ENCODE measurements around the gene C1QB. TPM values are rescaled to one million over a fixed set of nuclear protein-coding genes. Genes with fewer than 3 reads are reported as not detected.

Gene C1QB
- total RNA-seq, result not detected

GRCh38 chr1:22652881-22653316 lies at the start of gene C1QB:
TSS of gene C1QB (plus strand) at chr1:22653236. CDS start at chr1:22659463, 6,227 bp downstream.
- no peaks in the 10 kb centered on the region for H3K4me1 Mint-ChIP-seq
- CTCF ChIA-PET, result no interaction called here
- POLR2A ChIA-PET, result no interaction called here
- H3K27ac Mint-ChIP-seq, result no peak within 1 kb of the TSS
- H3K27me3 Mint-ChIP-seq, result peaks cover 2% of the 10 kb centered on the region
- no peak for DNase-seq
- H3K4me3 Mint-ChIP-seq, result no peak within 1 kb of the TSS
- no peaks in the 10 kb centered on the region for H3K36me3 Mint-ChIP-seq (ENCODE audit: low read depth)
- no peaks in the 10 kb centered on the region for H3K9me3 Mint-ChIP-seq

GRCh38 chr1:22606161-22606560 lies 46.9 kb upstream of the C1QB start:
- no peaks in the 10 kb centered on the region for H3K9me3 Mint-ChIP-seq
- no peak overlapping the region for H3K4me3 Mint-ChIP-seq
- no peaks in the 10 kb centered on the region for H3K36me3 Mint-ChIP-seq (ENCODE audit: low read depth)
- ChIA-PET POLR2A (no interaction called here), CTCF (no interaction called here)
- H3K27ac Mint-ChIP-seq, result no peak overlapping the region
- H3K4me1 Mint-ChIP-seq, result no peaks in the 10 kb centered on the region
- peaks cover 33% of the 10 kb centered on the region for H3K27me3 Mint-ChIP-seq
- no peak for DNase-seq

DNA sequence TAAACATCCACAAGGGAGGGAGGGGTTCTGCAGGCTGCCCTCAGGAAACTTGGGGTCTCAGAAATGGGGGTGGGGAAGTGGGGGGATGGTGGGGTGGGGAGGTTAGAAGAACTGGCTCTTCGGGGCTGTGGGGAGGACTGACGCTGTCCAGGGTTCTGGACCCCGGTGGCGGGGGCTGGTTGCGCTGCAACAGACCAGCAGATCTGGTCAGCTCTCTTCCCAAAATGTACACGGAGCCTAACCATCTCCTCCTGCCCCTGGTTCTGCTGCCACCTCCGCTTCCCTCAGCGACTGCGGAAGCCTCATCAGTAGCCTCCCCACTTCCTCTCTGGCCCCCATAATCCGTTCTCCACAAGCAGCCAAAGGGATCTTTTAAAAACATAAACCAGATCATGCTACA lies 45.9 kb upstream of the C1QB start:
- ChIA-PET POLR2A (no interaction called here), CTCF (no interaction called here)
- Mint-ChIP-seq H3K4me3 (no peak overlapping the region), H3K27ac (no peak overlapping the region), H3K36me3 (ENCODE audit: low read depth) (no peaks in the 10 kb centered on the region), H3K4me1 (no peaks in the 10 kb centered on the region), H3K27me3 (peaks cover 33% of the 10 kb centered on the region), H3K9me3 (no peaks in the 10 kb centered on the region)
- no peak for DNase-seq

DNA sequence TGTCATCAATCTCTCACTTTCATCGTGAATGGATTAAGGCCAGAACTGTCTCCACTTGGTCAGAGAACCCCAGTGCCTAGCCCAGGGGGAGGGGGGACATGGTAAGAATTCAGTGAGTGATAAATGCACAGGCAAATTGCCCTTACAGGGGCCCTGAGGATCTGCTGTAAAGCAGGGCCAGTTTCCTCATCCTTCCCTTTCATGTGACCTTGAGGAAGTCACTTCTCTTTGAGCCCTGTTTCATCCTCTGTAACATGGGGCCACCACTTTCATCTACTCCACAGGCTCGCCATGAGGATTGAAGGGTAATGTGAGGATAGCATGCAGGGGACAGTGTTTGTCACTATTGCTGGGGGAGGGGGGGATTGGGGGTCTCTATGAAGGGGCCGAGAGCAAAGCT lies 44.7 kb upstream of the C1QB start:
- ChIA-PET CTCF (interaction anchor here (0.7 kb wide), 1 partner anchor 1571 kb away, joined by 3 read pairs; no protein-coding TSS in a partner anchor), POLR2A (no interaction called here)
- no peak for DNase-seq
- H3K36me3 Mint-ChIP-seq (ENCODE audit: low read depth), result no peaks in the 10 kb centered on the region
- no peaks in the 10 kb centered on the region for H3K4me1 Mint-ChIP-seq
- H3K27ac Mint-ChIP-seq, result no peak overlapping the region
- H3K27me3 Mint-ChIP-seq, result peaks cover 33% of the 10 kb centered on the region
- H3K4me3 Mint-ChIP-seq, result no peak overlapping the region
- no peaks in the 10 kb centered on the region for H3K9me3 Mint-ChIP-seq

GRCh38 chr1:22609291-22609690 lies 43.7 kb upstream of the C1QB start:
- Mint-ChIP-seq H3K4me1 (no peaks in the 10 kb centered on the region), H3K4me3 (no peak overlapping the region), H3K27me3 (peaks cover 30% of the 10 kb centered on the region), H3K27ac (no peak overlapping the region), H3K36me3 (ENCODE audit: low read depth) (no peaks in the 10 kb centered on the region), H3K9me3 (no peaks in the 10 kb centered on the region)
- ChIA-PET POLR2A (no interaction called here), CTCF (no interaction called here)
- no peak for DNase-seq

- no peaks in the 10 kb centered on the region for H3K36me3 Mint-ChIP-seq (ENCODE audit: low read depth)
- H3K27ac Mint-ChIP-seq, result no peak overlapping the region
- peak; percentile 59 for DNase-seq
- ChIA-PET POLR2A (no interaction called here), CTCF (no interaction called here)
- no peak overlapping the region for H3K4me3 Mint-ChIP-seq
- no peaks in the 10 kb centered on the region for H3K4me1 Mint-ChIP-seq
- H3K27me3 Mint-ChIP-seq, result peaks cover 14% of the 10 kb centered on the region
- H3K9me3 Mint-ChIP-seq, result no peaks in the 10 kb centered on the region
These were observed 41.5 kb upstream of the C1QB start for GRCh38 chr1:22611530-22611947.

GRCh38 chr1:22612671-22613571 lies 40.1 kb upstream of the C1QB start:
- no peaks in the 10 kb centered on the region for H3K4me1 Mint-ChIP-seq
- POLR2A ChIA-PET, result no interaction called here
- H3K27ac Mint-ChIP-seq, result no peak overlapping the region
- no peak overlapping the region for H3K4me3 Mint-ChIP-seq
- CTCF ChIA-PET, result no interaction called here
- no peak for DNase-seq
- H3K27me3 Mint-ChIP-seq, result peaks cover 3% of the 10 kb centered on the region
- no peaks in the 10 kb centered on the region for H3K9me3 Mint-ChIP-seq
- no peaks in the 10 kb centered on the region for H3K36me3 Mint-ChIP-seq (ENCODE audit: low read depth)

DNA sequence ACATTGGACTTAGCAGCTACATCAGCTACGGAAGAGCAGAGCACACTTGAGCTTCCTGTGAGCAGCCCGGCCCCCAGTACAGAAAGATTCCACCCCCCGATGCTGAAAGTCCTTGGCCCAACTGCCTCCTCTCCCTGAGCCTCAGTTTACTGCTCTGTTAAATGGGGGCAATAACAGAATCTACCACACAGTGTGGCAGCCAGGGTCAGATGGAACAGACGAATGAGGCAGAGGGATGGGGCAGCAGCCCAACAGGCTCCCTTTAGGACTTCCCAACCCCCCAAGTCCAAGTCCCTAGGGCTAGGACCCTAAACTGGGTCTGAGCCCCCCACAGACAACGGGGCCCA lies 39.5 kb upstream of the C1QB start:
- Mint-ChIP-seq H3K27me3 (no peaks in the 10 kb centered on the region), H3K27ac (no peak overlapping the region), H3K36me3 (ENCODE audit: low read depth) (no peaks in the 10 kb centered on the region), H3K9me3 (no peaks in the 10 kb centered on the region), H3K4me1 (no peaks in the 10 kb centered on the region), H3K4me3 (no peak overlapping the region)
- ChIA-PET POLR2A (no interaction called here), CTCF (no interaction called here)
- DNase-seq, result no peak

GRCh38 chr1:22613951-22614350 lies 39.1 kb upstream of the C1QB start:
- ChIA-PET POLR2A (no interaction called here), CTCF (no interaction called here)
- no peak for DNase-seq
- Mint-ChIP-seq H3K4me1 (no peaks in the 10 kb centered on the region), H3K27ac (no peak overlapping the region), H3K36me3 (ENCODE audit: low read depth) (no peaks in the 10 kb centered on the region), H3K9me3 (no peaks in the 10 kb centered on the region), H3K27me3 (no peaks in the 10 kb centered on the region), H3K4me3 (no peak overlapping the region)

DNA sequence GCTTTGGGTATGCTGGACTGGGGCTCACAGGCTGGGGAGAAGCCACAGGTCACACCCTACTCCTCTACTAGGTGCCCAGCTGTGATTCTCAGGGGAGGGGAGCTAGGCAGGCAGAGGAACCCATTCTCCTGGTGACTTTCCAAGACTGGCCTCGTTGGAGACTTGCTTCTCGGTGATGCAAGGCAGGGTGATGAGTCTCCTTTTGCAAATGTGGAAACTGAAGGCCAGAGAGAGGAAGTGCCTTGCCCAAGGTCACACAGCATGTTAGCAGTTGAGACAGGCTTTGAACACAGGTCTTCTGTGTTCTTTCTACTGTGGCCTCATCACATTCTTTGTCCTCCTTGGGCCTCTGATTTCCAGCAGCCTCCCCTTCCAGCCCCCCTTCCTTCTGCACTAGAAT lies 37.1 kb upstream of the C1QB start:
- H3K4me3 Mint-ChIP-seq, result no peak overlapping the region
- POLR2A ChIA-PET, result no interaction called here
- no peaks in the 10 kb centered on the region for H3K4me1 Mint-ChIP-seq
- H3K27ac Mint-ChIP-seq, result no peak overlapping the region
- DNase-seq, result no peak
- H3K9me3 Mint-ChIP-seq, result no peaks in the 10 kb centered on the region
- peaks cover 5% of the 10 kb centered on the region for H3K27me3 Mint-ChIP-seq
- CTCF ChIA-PET, result no interaction called here
- H3K36me3 Mint-ChIP-seq (ENCODE audit: low read depth), result no peaks in the 10 kb centered on the region

GRCh38 chr1:22616571-22616970 lies 36.5 kb upstream of the C1QB start:
- Mint-ChIP-seq H3K27me3 (peaks cover 5% of the 10 kb centered on the region), H3K4me1 (no peaks in the 10 kb centered on the region), H3K4me3 (no peak overlapping the region), H3K9me3 (no peaks in the 10 kb centered on the region), H3K27ac (no peak overlapping the region), H3K36me3 (ENCODE audit: low read depth) (no peaks in the 10 kb centered on the region)
- DNase-seq, result no peak
- POLR2A ChIA-PET, result no interaction called here
- CTCF ChIA-PET, result interaction anchor here (0.9 kb wide), 1 partner anchor 10 kb away, joined by 3 read pairs; no protein-coding TSS in a partner anchor

- CTCF ChIA-PET, result no interaction called here
- Mint-ChIP-seq H3K9me3 (no peaks in the 10 kb centered on the region), H3K27me3 (peaks cover 5% of the 10 kb centered on the region), H3K36me3 (ENCODE audit: low read depth) (no peaks in the 10 kb centered on the region), H3K4me1 (no peaks in the 10 kb centered on the region), H3K4me3 (no peak overlapping the region), H3K27ac (no peak overlapping the region)
- no peak for DNase-seq
- POLR2A ChIA-PET, result no interaction called here
These were observed 35.0 kb upstream of the C1QB start for GRCh38 chr1:22618056-22618455.

DNA sequence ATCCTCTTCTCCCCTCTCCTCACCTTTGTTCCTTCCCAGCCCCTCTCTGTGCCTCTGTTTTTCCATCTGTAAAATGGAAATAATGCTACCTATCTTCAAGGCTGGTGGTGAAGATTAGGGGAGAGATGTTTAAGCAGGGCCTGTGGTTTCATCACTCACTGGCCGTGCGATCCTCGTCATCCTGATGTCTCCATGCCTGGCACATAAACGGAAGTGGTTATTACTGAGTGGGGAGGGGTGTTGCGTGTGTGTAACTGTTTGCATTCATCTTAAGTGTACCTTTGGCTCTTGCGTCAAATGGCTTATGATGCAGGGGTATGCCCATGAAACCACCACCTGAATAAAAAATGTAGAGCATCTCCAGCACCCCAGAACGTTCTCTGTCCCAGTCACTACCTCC lies 33.8 kb upstream of the C1QB start:
- ChIA-PET POLR2A (no interaction called here), CTCF (no interaction called here)

GRCh38 chr1:22619798-22620197 lies 33.2 kb upstream of the C1QB start:
- CTCF ChIA-PET, result no interaction called here
- no peak overlapping the region for H3K27ac Mint-ChIP-seq
- H3K27me3 Mint-ChIP-seq, result peaks cover 5% of the 10 kb centered on the region

More for the DNA sequence above, 33.8 kb upstream of the C1QB start:
- no peaks in the 10 kb centered on the region for H3K4me1 Mint-ChIP-seq
- no peak overlapping the region for H3K27ac Mint-ChIP-seq
- peaks cover 5% of the 10 kb centered on the region for H3K27me3 Mint-ChIP-seq
- H3K9me3 Mint-ChIP-seq, result no peaks in the 10 kb centered on the region
- no peak for DNase-seq
- H3K4me3 Mint-ChIP-seq, result no peak overlapping the region
- H3K36me3 Mint-ChIP-seq (ENCODE audit: low read depth), result no peaks in the 10 kb centered on the region

More at GRCh38 chr1:22619798-22620197, 33.2 kb upstream of the C1QB start:
- POLR2A ChIA-PET, result no interaction called here
- Mint-ChIP-seq H3K4me3 (no peak overlapping the region), H3K36me3 (ENCODE audit: low read depth) (no peaks in the 10 kb centered on the region), H3K9me3 (no peaks in the 10 kb centered on the region), H3K4me1 (no peaks in the 10 kb centered on the region)
- DNase-seq, result no peak
